Esophagus squamous epithelium (tissue), 4 donors: ENCODE results near the gene ZHX3.

Experiments
- POLR2A ChIP-seq, 4 donors: fragments of 450-650 bp; IDR thresholded peaks; one replicate each; pipeline ENCODE4 v1.6.1; 2017; ENCODE audit warnings: antibody characterized with exemption in 4 of 4, mild to moderate bottlenecking in 4 of 4, moderate library complexity in 3 of 4
- TF ChIP-seq, protein P1 (sequence below), 6 experiments: fragments of 450-650 bp in 4 of 6; fragments of 200-600 bp in 2 of 6; sonication (generic) in 2 of 6; IDR thresholded peaks; one replicate each; pipeline ENCODE4 v1.5.1; 2016 to 2019; ENCODE audit warnings: antibody characterized with exemption in 6 of 6, mild to moderate bottlenecking in 4 of 6, moderate library complexity in 4 of 6

DNA sequence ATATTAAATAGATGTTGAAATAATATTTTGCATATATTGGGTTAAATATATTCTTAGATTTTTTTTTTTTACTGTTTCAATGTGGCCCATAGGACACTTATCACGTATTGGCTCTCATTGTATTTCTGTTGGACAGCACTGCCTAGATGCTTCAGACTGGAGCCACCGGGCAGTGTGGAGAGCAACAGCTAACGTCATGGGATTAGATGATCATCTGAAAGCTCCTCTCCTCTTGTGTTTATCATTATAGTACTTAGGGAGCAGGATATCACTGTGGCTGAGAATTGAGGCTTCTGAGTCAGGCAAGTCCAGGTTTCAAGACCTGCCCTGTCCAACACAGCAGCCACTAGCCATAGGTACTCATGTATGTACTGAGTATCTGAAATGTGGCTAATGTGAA lies 87.4 kb downstream of the ZHX3 start:
- TF ChIP-seq, protein P1, sequence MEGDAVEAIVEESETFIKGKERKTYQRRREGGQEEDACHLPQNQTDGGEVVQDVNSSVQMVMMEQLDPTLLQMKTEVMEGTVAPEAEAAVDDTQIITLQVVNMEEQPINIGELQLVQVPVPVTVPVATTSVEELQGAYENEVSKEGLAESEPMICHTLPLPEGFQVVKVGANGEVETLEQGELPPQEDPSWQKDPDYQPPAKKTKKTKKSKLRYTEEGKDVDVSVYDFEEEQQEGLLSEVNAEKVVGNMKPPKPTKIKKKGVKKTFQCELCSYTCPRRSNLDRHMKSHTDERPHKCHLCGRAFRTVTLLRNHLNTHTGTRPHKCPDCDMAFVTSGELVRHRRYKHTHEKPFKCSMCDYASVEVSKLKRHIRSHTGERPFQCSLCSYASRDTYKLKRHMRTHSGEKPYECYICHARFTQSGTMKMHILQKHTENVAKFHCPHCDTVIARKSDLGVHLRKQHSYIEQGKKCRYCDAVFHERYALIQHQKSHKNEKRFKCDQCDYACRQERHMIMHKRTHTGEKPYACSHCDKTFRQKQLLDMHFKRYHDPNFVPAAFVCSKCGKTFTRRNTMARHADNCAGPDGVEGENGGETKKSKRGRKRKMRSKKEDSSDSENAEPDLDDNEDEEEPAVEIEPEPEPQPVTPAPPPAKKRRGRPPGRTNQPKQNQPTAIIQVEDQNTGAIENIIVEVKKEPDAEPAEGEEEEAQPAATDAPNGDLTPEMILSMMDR (IDR thresholded peaks at IDR 0.05): no peak
- TF ChIP-seq POLR2A (IDR thresholded peaks at IDR 0.05): no peak
